RWPE2 (cell line): ENCODE measurements around the gene IARS2.

Experiments
- ATAC-seq: fragments of 200-7000 bp; cut with Tn5 transposase; 3 replicates; pipeline ENCODE4 v1.9.1; 2021; ENCODE audit warnings: low read depth
- DNase-seq: peaks from one replicate; pipeline ENCODE4 v3.0.0-alpha.2; 2020; ENCODE audit warnings: low spot score
- H3K27ac ChIP-seq: fragments of 450-650 bp; 2 replicates; pipeline ENCODE4 v1.5.1; 2017; ENCODE audit warnings: mild to moderate bottlenecking; ENCODE audit not compliant: poor library complexity, severe bottlenecking
- H3K27me3 ChIP-seq: fragments of 250-450 bp; sonication (Bioruptor Pico); 2 replicates; pipeline ENCODE4 v1.5.1; 2021; ENCODE audit warnings: mild to moderate bottlenecking, moderate library complexity; ENCODE audit not compliant: insufficient read depth, poor library complexity, severe bottlenecking
- H3K36me3 ChIP-seq: fragments of 250-450 bp; sonication (Bioruptor Pico); 2 replicates; pipeline ENCODE4 v1.5.1; 2020; ENCODE audit warnings: low read depth, mild to moderate bottlenecking, moderate library complexity
- H3K4me1 ChIP-seq: fragments of 250-450 bp; sonication (Bioruptor Pico); 2 replicates; pipeline ENCODE4 v1.5.1; 2021; ENCODE audit warnings: mild to moderate bottlenecking, moderate library complexity; ENCODE audit not compliant: insufficient read depth, poor library complexity, severe bottlenecking
- H3K4me3 ChIP-seq: fragments of 250-450 bp; sonication (Bioruptor Pico); 2 replicates; pipeline ENCODE4 v1.5.1; 2021; ENCODE audit warnings: mild to moderate bottlenecking, moderate library complexity; ENCODE audit not compliant: severe bottlenecking
- H3K9me3 ChIP-seq: fragments of 250-450 bp; sonication (Bioruptor Pico); 2 replicates; pipeline ENCODE4 v1.5.1; 2021; ENCODE audit warnings: mild to moderate bottlenecking, moderate library complexity; ENCODE audit not compliant: severe bottlenecking
- TF ChIP-seq, protein P1 (sequence below): fragments of 450-650 bp; IDR thresholded peaks from one replicate; pipeline ENCODE4 v1.5.1; 2017; ENCODE audit warnings: mild to moderate bottlenecking, moderate library complexity; ENCODE audit not compliant: poor library complexity, severe bottlenecking

Gene IARS2

DNA sequence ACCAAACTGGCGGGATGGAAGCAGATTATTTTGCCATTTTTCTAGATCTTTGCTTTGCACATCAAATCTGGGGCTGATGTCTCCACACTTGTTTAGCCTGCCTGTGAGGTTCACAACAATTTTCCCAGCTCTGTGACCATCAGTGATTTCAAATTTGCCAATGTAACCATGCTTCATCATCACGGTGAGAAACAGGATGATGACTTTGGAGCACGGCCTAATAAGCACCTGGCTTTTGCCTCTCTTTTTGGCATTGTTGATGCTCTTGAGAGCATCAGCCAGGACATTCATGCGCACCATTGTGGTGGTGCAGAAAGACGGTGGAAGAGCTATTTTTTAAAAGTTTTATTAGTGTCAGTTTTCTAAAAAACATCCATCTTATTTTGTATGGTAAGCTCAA is 50.1 kb downstream of the IARS2 start:
- no peak for DNase-seq
- TF ChIP-seq, protein P1, sequence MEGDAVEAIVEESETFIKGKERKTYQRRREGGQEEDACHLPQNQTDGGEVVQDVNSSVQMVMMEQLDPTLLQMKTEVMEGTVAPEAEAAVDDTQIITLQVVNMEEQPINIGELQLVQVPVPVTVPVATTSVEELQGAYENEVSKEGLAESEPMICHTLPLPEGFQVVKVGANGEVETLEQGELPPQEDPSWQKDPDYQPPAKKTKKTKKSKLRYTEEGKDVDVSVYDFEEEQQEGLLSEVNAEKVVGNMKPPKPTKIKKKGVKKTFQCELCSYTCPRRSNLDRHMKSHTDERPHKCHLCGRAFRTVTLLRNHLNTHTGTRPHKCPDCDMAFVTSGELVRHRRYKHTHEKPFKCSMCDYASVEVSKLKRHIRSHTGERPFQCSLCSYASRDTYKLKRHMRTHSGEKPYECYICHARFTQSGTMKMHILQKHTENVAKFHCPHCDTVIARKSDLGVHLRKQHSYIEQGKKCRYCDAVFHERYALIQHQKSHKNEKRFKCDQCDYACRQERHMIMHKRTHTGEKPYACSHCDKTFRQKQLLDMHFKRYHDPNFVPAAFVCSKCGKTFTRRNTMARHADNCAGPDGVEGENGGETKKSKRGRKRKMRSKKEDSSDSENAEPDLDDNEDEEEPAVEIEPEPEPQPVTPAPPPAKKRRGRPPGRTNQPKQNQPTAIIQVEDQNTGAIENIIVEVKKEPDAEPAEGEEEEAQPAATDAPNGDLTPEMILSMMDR: no peak
- H3K27ac ChIP-seq: no peak overlapping the region
- H3K9me3 ChIP-seq: no peaks in the 10 kb centered on the region
- peaks cover 14% of the 10 kb centered on the region for H3K36me3 ChIP-seq
- no peaks in the 10 kb centered on the region for H3K27me3 ChIP-seq
- H3K4me1 ChIP-seq: no peaks in the 10 kb centered on the region
- ATAC-seq: no peak
- no peak overlapping the region for H3K4me3 ChIP-seq

DNA sequence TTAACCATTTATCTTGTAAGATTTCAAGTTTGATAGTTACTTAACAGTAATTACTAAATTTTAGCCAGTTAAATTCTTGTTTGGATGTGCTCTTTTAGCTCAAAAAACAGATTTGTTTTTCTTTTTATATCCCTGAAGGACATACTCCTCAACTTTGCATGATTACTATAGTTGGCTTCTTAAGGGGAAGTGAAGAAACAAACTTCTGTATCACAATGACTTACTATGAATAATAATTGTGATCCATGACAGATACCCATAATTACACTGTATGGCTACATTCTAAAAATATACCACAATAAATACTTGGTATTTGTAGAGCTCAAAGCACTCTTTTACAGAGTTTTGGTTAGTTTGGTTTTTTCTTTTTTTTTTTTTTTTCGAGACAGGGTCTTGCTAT is 55.8 kb downstream of the IARS2 start:
- Histone ChIP-seq H3K27me3 (no peaks in the 10 kb centered on the region), H3K4me1 (no peaks in the 10 kb centered on the region), H3K9me3 (no peaks in the 10 kb centered on the region), H3K4me3 (no peak overlapping the region), H3K36me3 (peaks cover 5% of the 10 kb centered on the region; the same call in 1 of the 2 replicates), H3K27ac (no peak overlapping the region)
- TF ChIP-seq, protein P1: no peak
- ATAC-seq: no peak
- no peak for DNase-seq

DNA sequence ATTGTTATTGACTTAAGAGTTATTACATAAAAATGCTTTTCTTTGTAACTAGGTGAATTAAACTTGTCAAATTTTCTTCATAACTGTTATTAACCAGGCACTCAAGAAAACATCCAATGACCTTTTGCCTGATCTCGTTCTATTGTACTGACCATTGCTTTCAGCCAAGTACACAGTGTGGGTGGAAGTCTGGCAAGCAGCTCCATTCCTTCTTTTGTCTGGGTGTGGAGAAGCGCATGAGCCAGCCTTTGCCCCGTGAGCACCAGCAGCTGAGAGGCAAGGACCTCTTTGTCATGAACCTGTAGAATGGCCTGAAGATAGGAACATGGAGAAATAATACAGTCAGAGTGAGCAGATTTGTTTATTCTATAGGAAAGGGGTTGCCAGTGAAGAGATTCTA is 57.5 kb downstream of the IARS2 start:
- no peaks in the 10 kb centered on the region for H3K9me3 ChIP-seq
- H3K4me3 ChIP-seq: no peak overlapping the region
- DNase-seq (no peak), ATAC-seq (no peak)
- no peaks in the 10 kb centered on the region for H3K4me1 ChIP-seq
- H3K27ac ChIP-seq: no peak overlapping the region
- H3K27me3 ChIP-seq: no peaks in the 10 kb centered on the region
- TF ChIP-seq, protein P1: no peak
- H3K36me3 ChIP-seq: no peaks in the 10 kb centered on the region

DNA sequence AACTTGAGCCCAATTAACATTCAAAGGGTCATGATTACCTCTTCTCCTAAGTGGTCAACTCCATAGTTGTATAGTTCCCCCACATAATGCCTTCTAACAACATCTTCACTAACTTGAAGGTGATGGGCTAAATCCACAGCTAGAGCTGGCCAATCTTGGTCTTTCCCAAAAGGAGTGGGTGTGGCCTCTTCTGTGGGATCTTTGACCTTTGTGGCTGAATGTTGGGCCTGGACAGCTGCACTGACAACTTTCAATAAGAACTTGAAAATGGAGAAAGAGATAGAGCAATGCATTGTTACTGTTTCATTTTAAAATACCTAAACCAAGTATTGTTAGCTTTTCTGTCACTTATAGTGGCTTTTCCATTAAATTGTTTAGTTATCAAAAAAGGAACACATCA is 59.2 kb downstream of the IARS2 start:
- H3K4me3 ChIP-seq: no peak overlapping the region
- H3K27ac ChIP-seq: no peak overlapping the region
- H3K9me3 ChIP-seq: no peaks in the 10 kb centered on the region
- H3K27me3 ChIP-seq: no peaks in the 10 kb centered on the region
- H3K36me3 ChIP-seq: peaks cover 7% of the 10 kb centered on the region
- TF ChIP-seq, protein P1: no peak
- ATAC-seq (no peak), DNase-seq (no peak)
- H3K4me1 ChIP-seq: no peaks in the 10 kb centered on the region

DNA sequence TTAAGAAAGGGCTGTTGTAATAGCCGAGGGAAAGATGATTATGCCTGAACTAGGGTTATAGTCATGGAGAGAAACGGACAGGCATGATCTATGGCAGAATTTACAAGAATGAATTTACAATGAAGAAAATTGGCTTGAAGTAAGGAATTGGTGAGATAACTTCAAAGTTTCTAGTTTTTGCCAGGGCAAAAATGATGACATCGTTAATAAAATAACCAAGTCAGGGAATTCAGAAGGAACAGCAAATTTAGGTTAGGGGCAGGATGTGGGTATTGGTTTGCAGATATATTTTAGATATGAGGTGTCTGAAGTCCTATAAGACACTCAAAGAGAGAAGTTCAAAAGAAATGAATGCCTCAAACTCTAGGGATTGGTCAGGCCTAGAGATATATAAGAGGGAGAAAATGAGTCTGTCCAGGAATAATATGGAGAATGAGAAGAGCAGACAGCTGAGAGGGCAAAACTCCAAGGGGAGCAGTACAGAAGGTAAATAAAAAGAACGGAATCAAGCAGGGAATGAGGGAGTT is 62.8 kb downstream of the IARS2 start:
- Histone ChIP-seq H3K36me3 (peaks cover 7% of the 10 kb centered on the region), H3K9me3 (no peaks in the 10 kb centered on the region), H3K27ac (no peak overlapping the region), H3K27me3 (no peaks in the 10 kb centered on the region), H3K4me1 (no peaks in the 10 kb centered on the region), H3K4me3 (no peak overlapping the region)
- TF ChIP-seq, protein P1: no peak
- no peak for ATAC-seq
- DNase-seq: no peak
